CD14-positive monocyte (primary cell): ENCODE data around the gene CHST15. TPM values are rescaled to one million over a fixed set of nuclear protein-coding genes. Genes with fewer than 3 reads are reported as not detected.

Experiments
- DNase-seq, 3 donors: peaks; one replicate each; pipeline ENCODE4 v3.0.0-alpha.2; 2011 to 2022
- H2AFZ ChIP-seq: 2 replicates; pipeline ENCODE4 v1.6.0; 2012; ENCODE audit warnings: mild to moderate bottlenecking, low read depth, low read length, inconsistent platforms; ENCODE audit not compliant: insufficient read depth, poor library complexity, severe bottlenecking
- H3K27ac ChIP-seq, 2 donors: 1 replicate in 1 of 2; 2 replicates in 1 of 2; pipeline ENCODE4 v1.5.1; 2012 to 2013; ENCODE audit warnings: low read length in 2 of 2, control low read depth in 1 of 2, inconsistent platforms in 1 of 2, low read depth in 1 of 2, mild to moderate bottlenecking in 1 of 2
- H3K27me3 ChIP-seq, 2 donors: one replicate each; pipeline versions ENCODE4 v1.6.0 to v1.6.1; 2011 to 2013; ENCODE audit warnings: low read length in 2 of 2; ENCODE audit not compliant: control insufficient read depth in 2 of 2, insufficient read depth in 2 of 2
- H3K36me3 ChIP-seq, 2 donors: replicated peaks in 1 of 2; 1 replicate in 1 of 2; 2 replicates in 1 of 2; pipeline versions ENCODE4 v1.5.1 to v1.6.1; 2012 to 2013; ENCODE audit warnings: low read length in 2 of 2, control low read depth in 1 of 2, inconsistent platforms in 1 of 2, mild to moderate bottlenecking in 1 of 2; ENCODE audit not compliant: insufficient read depth in 2 of 2, control insufficient read depth in 1 of 2
- H3K4me1 ChIP-seq, 2 donors: 1 replicate in 1 of 2; 2 replicates in 1 of 2; pipeline versions ENCODE4 v1.5.1 to v1.6.1; 2012 to 2013; ENCODE audit warnings: low read length in 2 of 2, control low read depth in 1 of 2, inconsistent platforms in 1 of 2, mild to moderate bottlenecking in 1 of 2, moderate library complexity in 1 of 2; ENCODE audit not compliant: insufficient read depth in 2 of 2, control insufficient read depth in 1 of 2
- H3K4me2 ChIP-seq: replicated peaks from 2 replicates; pipeline ENCODE3; 2012; ENCODE audit warnings: low read length, moderate library complexity, mild to moderate bottlenecking; ENCODE audit not compliant: poor library complexity, severe bottlenecking; ENCODE audit errors: extremely low read depth
- H3K4me3 ChIP-seq, 3 experiments: fragments of 200-600 bp in 1 of 3; sonication (generic) in 1 of 3; replicated peaks in 1 of 3; 1 replicate in 2 of 3; 2 replicates in 1 of 3; pipeline ENCODE4 v1.5.1; 2011 to 2013; ENCODE audit warnings: low read length in 3 of 3, mild to moderate bottlenecking in 3 of 3, control low read depth in 2 of 3, low read depth in 2 of 3, inconsistent platforms in 1 of 3, moderate library complexity in 1 of 3
- H3K79me2 ChIP-seq: 2 replicates; pipeline ENCODE4 v1.6.0; 2012; ENCODE audit warnings: mild to moderate bottlenecking, control low read depth, inconsistent platforms, low read length, moderate library complexity; ENCODE audit not compliant: insufficient read depth
- H3K9ac ChIP-seq: 2 replicates; pipeline ENCODE4 v1.6.0; 2017; ENCODE audit warnings: low read length, mild to moderate bottlenecking; ENCODE audit not compliant: insufficient read depth, poor library complexity, severe bottlenecking
- H3K9me3 ChIP-seq, 2 donors: replicated peaks in 1 of 2; 1 replicate in 1 of 2; 2 replicates in 1 of 2; pipeline versions ENCODE4 v1.5.1 to v1.6.1; 2012 to 2013; ENCODE audit warnings: low read length in 2 of 2, control low read depth in 1 of 2; ENCODE audit not compliant: control insufficient read depth in 1 of 2, insufficient read depth in 1 of 2
- H4K20me1 ChIP-seq: 2 replicates; pipeline ENCODE4 v1.6.0; 2012; ENCODE audit warnings: mild to moderate bottlenecking, low read length, control low read depth, moderate library complexity; ENCODE audit not compliant: insufficient read depth
- H3K27ac Mint-ChIP-seq, 7 donors: one replicate each; pipeline ENCODE4 v1.8.0; 2020; ENCODE audit warnings: mild to moderate bottlenecking in 7 of 7, mixed read lengths in 7 of 7, moderate library complexity in 6 of 7, inconsistent platforms in 2 of 7
- H3K27me3 Mint-ChIP-seq, 3 donors: one replicate each; pipeline ENCODE4 v1.8.0; 2021 to 2022; ENCODE audit warnings: low read depth in 3 of 3, mild to moderate bottlenecking in 3 of 3, mixed read lengths in 3 of 3, moderate library complexity in 3 of 3, inconsistent platforms in 1 of 3
- H3K36me3 Mint-ChIP-seq, 2 donors: one replicate each; pipeline ENCODE4 v1.8.0; 2020; ENCODE audit warnings: mixed read lengths in 2 of 2, inconsistent platforms in 1 of 2, mild to moderate bottlenecking in 1 of 2
- H3K4me1 Mint-ChIP-seq: one replicate; pipeline ENCODE4 v1.8.0; 2020; ENCODE audit warnings: mild to moderate bottlenecking, mixed read lengths
- H3K4me3 Mint-ChIP-seq, 2 donors: one replicate each; pipeline ENCODE4 v1.8.0; 2020; ENCODE audit warnings: mild to moderate bottlenecking in 2 of 2, mixed read lengths in 2 of 2, moderate library complexity in 1 of 2
- H3K9me3 Mint-ChIP-seq, 7 donors: one replicate each; pipeline ENCODE4 v1.8.0; 2020 to 2022; ENCODE audit warnings: mixed read lengths in 7 of 7, mild to moderate bottlenecking in 6 of 7, moderate library complexity in 6 of 7, inconsistent platforms in 2 of 7
- WGBS: methylation state at CpG from one replicate; pipeline ENCODE4 v1.1.5; 2013; ENCODE audit warnings: missing lambda C conversion rate; ENCODE audit not compliant: insufficient coverage; 5-methylcytosine and 5-hydroxymethylcytosine counted together
- intact Hi-C, 2 donors: fragments of 100-400 bp; cut with micrococcal nuclease; formaldehyde crosslinking; loops; one replicate each; pipeline versions ENCODE4 v1.15.0 to v1.15.1; 2023
- polyA plus RNA-seq, 3 donors: library from polyadenylated mRNA; depleted of rRNA in 1 of 3; unstranded in 2 of 3; stranded (reverse) in 1 of 3; fragments of 300-500 nt in 2 of 3; fragments of >200 nt in 1 of 3; fragmentation: Illumina TruSeq in 2 of 3; gene quantifications; 1 replicate in 2 of 3; 2 replicates in 1 of 3; pipeline ENCODE4 v1.2.3, GENCODE V29; 2012 to 2021
- TF ChIP-seq, protein P1 (sequence below): fragments of 200-600 bp; IDR thresholded peaks from one replicate; pipeline ENCODE4 v1.8.0; 2022; ENCODE audit warnings: antibody characterized with exemption, mild to moderate bottlenecking

The CHST15 gene
- polyA plus RNA-seq, 3 donors, result 54.4 to 106 (median 87.5) TPM

- H3K27me3 ChIP-seq, result no peaks in the 10 kb centered on the region
- Mint-ChIP-seq H3K27me3 (peaks cover 1 to 5% (median 5%) of the 10 kb centered on the region in 3 donors), H3K4me3 (peak overlapping the region; percentile 13 to 61), H3K27ac (peak overlapping the region; percentile 85 to 94 (median 89)), H3K9me3 (peaks cover 0 to 3% (median 1%) of the 10 kb centered on the region in 7 donors), H3K4me1 (peaks cover 89% of the 10 kb centered on the region), H3K36me3 (peaks cover 92% of the 10 kb centered on the region in 2 donors)
- no peaks in the 10 kb centered on the region for H3K9me3 ChIP-seq
- intact Hi-C loops, result no loop called here
- DNase-seq, result peak; percentile 62 to 82 (median 75)
- WGBS, result 81% methylated on average over 5 of the region's 12 CpGs
- TF ChIP-seq, protein P1, sequence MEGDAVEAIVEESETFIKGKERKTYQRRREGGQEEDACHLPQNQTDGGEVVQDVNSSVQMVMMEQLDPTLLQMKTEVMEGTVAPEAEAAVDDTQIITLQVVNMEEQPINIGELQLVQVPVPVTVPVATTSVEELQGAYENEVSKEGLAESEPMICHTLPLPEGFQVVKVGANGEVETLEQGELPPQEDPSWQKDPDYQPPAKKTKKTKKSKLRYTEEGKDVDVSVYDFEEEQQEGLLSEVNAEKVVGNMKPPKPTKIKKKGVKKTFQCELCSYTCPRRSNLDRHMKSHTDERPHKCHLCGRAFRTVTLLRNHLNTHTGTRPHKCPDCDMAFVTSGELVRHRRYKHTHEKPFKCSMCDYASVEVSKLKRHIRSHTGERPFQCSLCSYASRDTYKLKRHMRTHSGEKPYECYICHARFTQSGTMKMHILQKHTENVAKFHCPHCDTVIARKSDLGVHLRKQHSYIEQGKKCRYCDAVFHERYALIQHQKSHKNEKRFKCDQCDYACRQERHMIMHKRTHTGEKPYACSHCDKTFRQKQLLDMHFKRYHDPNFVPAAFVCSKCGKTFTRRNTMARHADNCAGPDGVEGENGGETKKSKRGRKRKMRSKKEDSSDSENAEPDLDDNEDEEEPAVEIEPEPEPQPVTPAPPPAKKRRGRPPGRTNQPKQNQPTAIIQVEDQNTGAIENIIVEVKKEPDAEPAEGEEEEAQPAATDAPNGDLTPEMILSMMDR, result no peak
- peak overlapping the region; percentile 33 for H3K4me2 ChIP-seq
- H3K4me1 ChIP-seq, result peaks cover 77 to 82% of the 10 kb centered on the region in 2 donors
- peak overlapping the region; percentile 46 to 78 for H3K27ac ChIP-seq
- peaks cover 48% of the 10 kb centered on the region for H4K20me1 ChIP-seq
- H3K36me3 ChIP-seq, result peaks cover 36 to 77% of the 10 kb centered on the region in 2 donors
- H3K79me2 ChIP-seq, result no peaks in the 10 kb centered on the region
- no peak overlapping the region for H3K9ac ChIP-seq
- no peak overlapping the region for H2AFZ ChIP-seq
- H3K4me3 ChIP-seq, result peak overlapping the region in 1 of 3 experiments; percentile 13
These were observed 49.9 kb downstream of the CHST15 start for GRCh38 chr10:124043310-124044142.

- peak overlapping the region in 1 of 2 donors; percentile 61 for H3K4me3 Mint-ChIP-seq
- Histone ChIP-seq H3K4me2 (peak overlapping the region; percentile 33), H3K9me3 (no peaks in the 10 kb centered on the region), H3K79me2 (no peaks in the 10 kb centered on the region), H3K27me3 (no peaks in the 10 kb centered on the region), H3K9ac (peak overlapping the region; percentile 9), H2AFZ (no peak overlapping the region), H3K4me3 (peak overlapping the region in 1 of 3 experiments; percentile 13), H3K4me1 (peaks cover 84 to 89% of the 10 kb centered on the region in 2 donors), H4K20me1 (peaks cover 40% of the 10 kb centered on the region), H3K36me3 (peaks cover 39 to 74% of the 10 kb centered on the region in 2 donors), H3K27ac (peak overlapping the region; percentile 46 to 78)
- intact Hi-C loops, result no loop called here
- H3K9me3 Mint-ChIP-seq, result peaks cover 0 to 3% (median 1%) of the 10 kb centered on the region in 7 donors
- H3K4me1 Mint-ChIP-seq, result peaks cover 92% of the 10 kb centered on the region
- no peak for DNase-seq
- H3K27ac Mint-ChIP-seq, result peak overlapping the region; percentile 85 to 94 (median 89)
- 0% methylated on average over 1 of the region's 8 CpGs for WGBS
- H3K36me3 Mint-ChIP-seq, result peaks cover 91 to 92% of the 10 kb centered on the region in 2 donors
- H3K27me3 Mint-ChIP-seq, result peaks cover 0 to 5% (median 5%) of the 10 kb centered on the region in 3 donors
- TF ChIP-seq, protein P1, result no peak
These were observed 50.6 kb downstream of the CHST15 start for GRCh38 chr10:124042656-124043309.
